Esophagus muscularis mucosa (tissue), 3 donors: Measurements from ENCODE around the gene GDAP2.

Experiments used
- CTCF ChIP-seq, 3 experiments: fragments of 200-600 bp in 2 of 3; fragments of 450-650 bp in 1 of 3; sonication (generic) in 2 of 3; IDR thresholded peaks; one replicate each; pipeline ENCODE4 v1.5.1; 2017 to 2019; ENCODE audit warnings: antibody characterized with exemption in 3 of 3, mild to moderate bottlenecking in 2 of 3, moderate library complexity in 1 of 3
- POLR2A ChIP-seq: fragments of 450-650 bp; IDR thresholded peaks from one replicate; pipeline ENCODE4 v1.6.1; 2017; ENCODE audit warnings: antibody characterized with exemption, moderate library complexity, mild to moderate bottlenecking, low read depth
- POLR2AphosphoS5 ChIP-seq, 2 donors: sonication (generic); formaldehyde crosslinking; IDR thresholded peaks; one replicate each; pipeline ENCODE4 v1.6.1; 2017; ENCODE audit warnings: antibody characterized with exemption in 2 of 2

- TF ChIP-seq CTCF (IDR thresholded peaks at IDR 0.05) (no peak), POLR2AphosphoS5 (IDR thresholded peaks at IDR 0.05) (no peak), POLR2A (no peak)
Observed at GRCh38 chr1:117826119-117826518, 103.3 kb downstream of the GDAP2 start.
